Muscle of leg (tissue), 11 donors: ENCODE data around the gene AMOT. TPM values are rescaled to one million over a fixed set of nuclear protein-coding genes. Genes with fewer than 3 reads are reported as not detected.
"Not testable (repeated sequence)": the region's sequence is repeated elsewhere in the genome, so short reads cannot be mapped to it uniquely, and the experiment has no call there.

ENCODE experiments used
- DNase-seq: peaks from one replicate; pipeline ENCODE4 v3.0.0; 2013
- H3K27ac ChIP-seq: one replicate; pipeline ENCODE4 v1.5.1; 2013; ENCODE audit warnings: mild to moderate bottlenecking, low read length, control low read depth
- H3K27me3 ChIP-seq: one replicate; pipeline ENCODE4 v1.6.1; 2013; ENCODE audit warnings: low read length; ENCODE audit not compliant: control insufficient read depth, insufficient read depth
- H3K36me3 ChIP-seq: one replicate; pipeline ENCODE4 v1.6.1; 2013; ENCODE audit warnings: low read length; ENCODE audit not compliant: control insufficient read depth, insufficient read depth
- H3K4me1 ChIP-seq: one replicate; pipeline ENCODE4 v1.6.1; 2013; ENCODE audit warnings: low read length; ENCODE audit not compliant: control insufficient read depth, insufficient read depth
- H3K4me3 ChIP-seq: one replicate; pipeline ENCODE4 v1.5.1; 2013; ENCODE audit warnings: low read length, control low read depth
- H3K9me3 ChIP-seq: replicated peaks from 2 replicates; pipeline ENCODE4 v1.6.1; 2013; ENCODE audit warnings: low read depth, low read length; ENCODE audit not compliant: control insufficient read depth
- WGBS: methylation state at CpG from one replicate; pipeline ENCODE4 v1.1.5; 2013; ENCODE audit warnings: missing lambda C conversion rate; ENCODE audit not compliant: insufficient coverage; 5-methylcytosine and 5-hydroxymethylcytosine counted together
- polyA plus RNA-seq, 8 donors: library from polyadenylated mRNA; unstranded; fragments of 120-200 nt; gene quantifications; one replicate each; pipeline versions ENCODE4 v1.2.1 to v1.2.3, GENCODE V29; 2013; ENCODE audit warnings: inconsistent platforms in 1 of 8, low replicate concordance in 1 of 8; ENCODE audit not compliant: insufficient read length in 8 of 8, insufficient read depth in 1 of 8
- total RNA-seq: library from RNA; stranded (reverse); fragments of 120-200 nt; gene quantifications from one replicate; pipeline ENCODE4 v1.2.4, GENCODE V29; 2013

The AMOT gene
- total and polyA plus RNA-seq, 9 donors, result 17.6 to 35.6 (median 28.1) TPM

GRCh38 chrX:112866175-112866574, 25.5 kb upstream of the AMOT start:
- peaks cover 5% of the 10 kb centered on the region for H3K27me3 ChIP-seq
- H3K27ac ChIP-seq, result no peak overlapping the region
- no peak for DNase-seq
- no peaks in the 10 kb centered on the region for H3K4me1 ChIP-seq
- no peaks in the 10 kb centered on the region for H3K36me3 ChIP-seq
- no peak overlapping the region for H3K4me3 ChIP-seq
- no peaks in the 10 kb centered on the region for H3K9me3 ChIP-seq
- WGBS, result no CpG with 5 or more reads among the region's 1 CpG

- DNase-seq, result no peak
- no peaks in the 10 kb centered on the region for H3K36me3 ChIP-seq
- WGBS, result 90% methylated on average over 2 of the region's 4 CpGs
- no peak overlapping the region for H3K4me3 ChIP-seq
- H3K9me3 ChIP-seq, result no peaks in the 10 kb centered on the region
- no peaks in the 10 kb centered on the region for H3K4me1 ChIP-seq
- H3K27ac ChIP-seq, result no peak overlapping the region
- H3K27me3 ChIP-seq, result peaks cover 5% of the 10 kb centered on the region
Measured at GRCh38 chrX:112865464-112866025, 24.9 kb upstream of the AMOT start.

- H3K27me3 ChIP-seq, result peaks cover 8% of the 10 kb centered on the region
- no peaks in the 10 kb centered on the region for H3K9me3 ChIP-seq
- no peak for DNase-seq
- no peaks in the 10 kb centered on the region for H3K36me3 ChIP-seq
- WGBS, result 78% methylated on average over 1 of the region's 2 CpGs
- H3K27ac ChIP-seq, result no peak overlapping the region
- no peaks in the 10 kb centered on the region for H3K4me1 ChIP-seq
- H3K4me3 ChIP-seq, result no peak overlapping the region
Measured at GRCh38 chrX:112863850-112864249, 23.2 kb upstream of the AMOT start.

- no peaks in the 10 kb centered on the region for H3K36me3 ChIP-seq
- peaks cover 10% of the 10 kb centered on the region for H3K27me3 ChIP-seq
- H3K9me3 ChIP-seq, result no peaks in the 10 kb centered on the region
- H3K27ac ChIP-seq, result no peak overlapping the region
- no peak overlapping the region for H3K4me3 ChIP-seq
- H3K4me1 ChIP-seq, result no peaks in the 10 kb centered on the region
- WGBS, result 82% methylated on average over 2 of the region's 5 CpGs
- DNase-seq, result no peak
Measured at GRCh38 chrX:112857478-112857878, 16.8 kb upstream of the AMOT start.

DNA sequence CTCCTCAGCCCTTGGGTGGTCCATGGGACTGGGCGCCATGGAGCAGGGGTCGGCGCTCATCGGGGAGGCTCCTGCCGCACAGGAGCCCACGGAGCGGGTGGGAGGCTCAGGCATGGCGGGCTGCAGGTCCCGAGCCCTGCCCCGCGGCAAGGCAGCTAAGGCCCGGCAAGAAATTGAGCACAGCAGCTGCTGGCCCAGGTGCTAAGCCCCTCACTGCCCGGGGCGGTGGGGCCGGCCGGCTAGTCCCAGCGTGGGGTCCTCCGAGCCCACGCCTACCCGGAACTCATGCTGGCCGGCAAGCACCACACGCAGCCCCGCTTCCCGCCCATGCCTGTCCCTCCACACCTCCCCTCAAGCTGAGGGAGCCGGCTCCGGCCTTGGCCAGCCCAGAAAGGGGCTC, 14.3 kb upstream of the AMOT start:
- WGBS, result 86% methylated on average over 24 of the region's 26 CpGs

GRCh38 chrX:112852851-112853250, 12.2 kb upstream of the AMOT start:
- Histone ChIP-seq H3K27ac (no peak overlapping the region), H3K4me1 (peaks cover 5% of the 10 kb centered on the region), H3K4me3 (no peak overlapping the region), H3K27me3 (peaks cover 22% of the 10 kb centered on the region), H3K36me3 (no peaks in the 10 kb centered on the region), H3K9me3 (no peaks in the 10 kb centered on the region)
- DNase-seq, result no peak
- WGBS, result 60% methylated on average over 1 of the region's 3 CpGs

More for the DNA sequence above, 14.3 kb upstream of the AMOT start:
- H3K9me3 ChIP-seq, H3K27ac ChIP-seq, H3K4me1 ChIP-seq, H3K36me3 ChIP-seq, H3K4me3 ChIP-seq, DNase-seq: not testable (repeated sequence)
- H3K27me3 ChIP-seq, result peaks cover 15% of the 10 kb centered on the region

DNA sequence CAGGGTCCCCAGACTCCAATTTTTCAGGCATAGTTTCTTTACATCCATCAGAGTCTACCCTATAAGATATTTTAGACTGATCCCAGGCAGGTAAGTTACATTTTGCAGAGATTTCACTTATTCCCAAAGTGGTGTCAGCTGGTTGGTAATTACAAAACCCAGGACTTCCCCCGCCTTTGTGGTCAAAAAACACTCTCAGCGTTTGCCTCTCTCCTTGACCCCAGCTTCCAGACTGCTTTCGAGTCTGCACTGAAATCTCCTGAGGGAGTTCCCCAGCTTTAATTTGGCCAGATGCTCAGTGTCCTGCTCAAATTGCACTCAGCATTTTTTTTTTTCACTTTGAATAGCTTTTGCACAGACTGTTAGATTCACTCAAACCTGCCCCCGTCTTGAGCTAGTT, 11.2 kb upstream of the AMOT start:
- H3K27me3 ChIP-seq, result peaks cover 22% of the 10 kb centered on the region
- H3K27ac ChIP-seq, result no peak overlapping the region
- no peaks in the 10 kb centered on the region for H3K9me3 ChIP-seq
- H3K4me1 ChIP-seq, result peaks cover 5% of the 10 kb centered on the region
- WGBS, result 0% methylated on average over 2 of the region's 4 CpGs
- H3K36me3 ChIP-seq, result no peaks in the 10 kb centered on the region
- peak; percentile 86 for DNase-seq
- no peak overlapping the region for H3K4me3 ChIP-seq

GRCh38 chrX:112851161-112851779, 10.6 kb upstream of the AMOT start:
- no peak for DNase-seq
- Histone ChIP-seq H3K27ac (no peak overlapping the region), H3K4me3 (no peak overlapping the region), H3K9me3 (no peaks in the 10 kb centered on the region), H3K36me3 (no peaks in the 10 kb centered on the region), H3K27me3 (peaks cover 22% of the 10 kb centered on the region), H3K4me1 (peaks cover 5% of the 10 kb centered on the region)
- WGBS, result no CpG with 5 or more reads among the region's 2 CpGs

- Histone ChIP-seq H3K27ac (no peak overlapping the region), H3K4me1 (peaks cover 5% of the 10 kb centered on the region), H3K36me3 (no peaks in the 10 kb centered on the region), H3K27me3 (peaks cover 21% of the 10 kb centered on the region), H3K9me3 (no peaks in the 10 kb centered on the region), H3K4me3 (no peak overlapping the region)
- peak; percentile 56 for DNase-seq
Measured at GRCh38 chrX:112849016-112849415, 8.4 kb upstream of the AMOT start.

- no peaks in the 10 kb centered on the region for H3K9me3 ChIP-seq
- no peak overlapping the region for H3K27ac ChIP-seq
- H3K27me3 ChIP-seq, result peaks cover 27% of the 10 kb centered on the region
- 0% methylated on average over 1 of the region's 2 CpGs for WGBS
- H3K4me1 ChIP-seq, result peaks cover 5% of the 10 kb centered on the region
- no peaks in the 10 kb centered on the region for H3K36me3 ChIP-seq
- no peak overlapping the region for H3K4me3 ChIP-seq
- DNase-seq, result no peak
Measured at GRCh38 chrX:112846782-112847181, 6.2 kb upstream of the AMOT start.

GRCh38 chrX:112846187-112846586, 5.6 kb upstream of the AMOT start:
- no peaks in the 10 kb centered on the region for H3K36me3 ChIP-seq
- WGBS, result 30% methylated on average over 2 of the region's 4 CpGs
- H3K9me3 ChIP-seq, result no peaks in the 10 kb centered on the region
- DNase-seq, result peak; percentile 89
- peaks cover 2% of the 10 kb centered on the region for H3K4me1 ChIP-seq
- H3K27ac ChIP-seq, result peak overlapping the region; percentile 43
- peaks cover 29% of the 10 kb centered on the region for H3K27me3 ChIP-seq
- H3K4me3 ChIP-seq, result no peak overlapping the region
